Measurements from ENCODE around the gene PPP6R3. TPM values are rescaled to one million over a fixed set of nuclear protein-coding genes. Genes with fewer than 3 reads are reported as not detected.

PPP6R3 gene
- total and polyA plus RNA-seq, 2 of the 8 experiments (the other 6 are each of a cell fraction or from before 2014, with no cell fraction given), result 44.6 to 150 TPM

- no peak overlapping the region for H2BK15ac ChIP-seq (ENCODE audit: low read length)
- H4K5ac ChIP-seq (ENCODE audit: insufficient read length, low read depth, low read length), result no peak overlapping the region
- no peak overlapping the region for H3K23ac ChIP-seq (ENCODE audit: insufficient read length)
- peak overlapping the region; percentile 5; the same call in 1 of the 2 replicates for H2BK5ac ChIP-seq (ENCODE audit: low read depth, low read length)
- H3K79me2 ChIP-seq (ENCODE audit: control insufficient read depth in 1 of 2, insufficient read depth in 2 of 2, low read length in 2 of 2), result no peaks in the 10 kb centered on the region
- DNase-seq (ENCODE audit: low read depth in 1 of 2, low spot score in 2 of 2), result no peak
- no peak overlapping the region for H2AFZ ChIP-seq (ENCODE audit: low read length)
- H4K91ac ChIP-seq (replicated peaks; ENCODE audit: insufficient read length, low read length), result no peak overlapping the region
- CTCF ChIA-PET (ENCODE audit: partially characterized antibody), result interaction anchor here (1.0 to 1.6 kb wide), 2 partner anchors 23 to 98 kb away, joined by 3 read pairs; no protein-coding TSS in a partner anchor
- peak; percentile 63 for FAIRE-seq
- no peak overlapping the region for H2AK5ac ChIP-seq (ENCODE audit: low read depth, low read length)
- H3K56ac ChIP-seq (replicated peaks; ENCODE audit: insufficient read length, low read depth, low read length), result no peak overlapping the region
- H2BK120ac ChIP-seq (replicated peaks; ENCODE audit: low read depth, low read length), result no peak overlapping the region
- H4K20me1 ChIP-seq (replicated peaks in 1 of 2; ENCODE audit: control insufficient read depth in 1 of 2, insufficient read depth in 2 of 2, low read length in 2 of 2), result no peaks in the 10 kb centered on the region
- no peak overlapping the region for H3K27ac ChIP-seq (ENCODE audit: low read depth, low read length)
- 0 out of 2 replicates have a peak overlapping the region, but pooled peaks have one; percentile 3 for H4K8ac ChIP-seq (ENCODE audit: extremely low read depth, insufficient read depth, low read length)
- POLR2A ChIA-PET (ENCODE audit: partially characterized antibody), result interaction anchor here (1.3 kb wide), 1 partner anchor 11 kb away, joined by 3 read pairs; no protein-coding TSS in a partner anchor
- no peak overlapping the region for H3K14ac ChIP-seq (ENCODE audit: insufficient read length)
- H3K27me3 ChIP-seq (replicated peaks in 1 of 4; ENCODE audit: control insufficient read depth in 3 of 4, extremely low read depth in 1 of 4, insufficient read depth in 3 of 4, low read length in 3 of 4), result no peaks in the 10 kb centered on the region
- no peak overlapping the region for H3K9ac ChIP-seq (replicated peaks in 1 of 4; ENCODE audit: extremely low read depth in 1 of 4, low read depth in 3 of 4, low read length in 3 of 4)
- WGBS, 2 experiments (ENCODE audit: extremely low coverage in 1 of 2, insufficient coverage in 1 of 2, insufficient read length in 1 of 2, insufficient replicate concordance in 2 of 2, low coverage in 1 of 2, low lambda C conversion rate in 2 of 2, missing lambda C conversion rate in 1 of 2), result 71% methylated on average over 8 of the region's 8 CpGs; no CpG with 5 or more reads in 1 of the 2 experiments
- peaks cover 2 to 6% (median 4%) of the 10 kb centered on the region in 4 experiments; a peak in 5 of 7 replicates for H3K4me1 ChIP-seq (replicated peaks in 1 of 4; ENCODE audit: control insufficient read depth in 3 of 4, insufficient read depth in 4 of 4, low read length in 3 of 4)
- no peak overlapping the region for H2BK20ac ChIP-seq (ENCODE audit: low read length)
- no peak overlapping the region for H2BK12ac ChIP-seq (ENCODE audit: low read depth, low read length)
- H3K79me1 ChIP-seq (ENCODE audit: low read depth, low read length), result no peaks in the 10 kb centered on the region
- no peak overlapping the region for H3K4me2 ChIP-seq (ENCODE audit: insufficient read depth in 1 of 2, low read depth in 2 of 2, low read length in 2 of 2)
- no peaks in the 10 kb centered on the region for H3K9me3 ChIP-seq (ENCODE audit: insufficient read depth in 2 of 2, low read depth in 1 of 2, low read length in 1 of 2)
- TF ChIP-seq SIRT6 (IDR thresholded peaks at IDR 0.05; ENCODE audit: low read length) (no peak), CTCF (IDR thresholded peaks at IDR 0.05; ENCODE audit: control extremely low read depth in 1 of 3, insufficient read depth in 1 of 3, low read depth in 1 of 3, low read length in 3 of 3) (peak in 1 of 3 experiments; percentile 11; a peak in 1 of 4 replicates), EGR1 (IDR thresholded peaks at IDR 0.05; ENCODE audit: borderline replicate concordance, low read depth, low read length) (peak; percentile 59; the same call in 1 of the 2 replicates), NANOG (IDR thresholded peaks at IDR 0.05; ENCODE audit: insufficient read depth, low read depth, low read length, poor library complexity, severe bottlenecking) (no peak)
- 0 out of 2 replicates have a peak, but pooled peaks cover 2% of the 10 kb centered on the region for H3K23me2 ChIP-seq (ENCODE audit: low read depth, low read length)
- H3K18ac ChIP-seq (ENCODE audit: extremely low read depth, low read length), result no peak overlapping the region
- H3K36me3 ChIP-seq (ENCODE audit: control insufficient read depth in 2 of 4, insufficient read depth in 4 of 4, low read length in 3 of 4), result no peaks in the 10 kb centered on the region
- H3K4me3 ChIP-seq (ENCODE audit: extremely low read depth in 1 of 4, insufficient read depth in 2 of 4, low read depth in 3 of 4, low read length in 4 of 4), result no peak overlapping the region
- H3K4ac ChIP-seq (replicated peaks; ENCODE audit: insufficient read length, low read depth, low read length), result no peak overlapping the region
Measured at GRCh38 chr11:68454767-68455166, 5.8 kb upstream of the PPP6R3 start.
